ENCODE data around the gene CLN5. TPM values are rescaled to one million over a fixed set of nuclear protein-coding genes. Genes with fewer than 3 reads are reported as not detected.

The CLN5 gene
- total and polyA plus RNA-seq, 2 experiments from 2014 or later, result 6.5 to 9.5 TPM

DNA sequence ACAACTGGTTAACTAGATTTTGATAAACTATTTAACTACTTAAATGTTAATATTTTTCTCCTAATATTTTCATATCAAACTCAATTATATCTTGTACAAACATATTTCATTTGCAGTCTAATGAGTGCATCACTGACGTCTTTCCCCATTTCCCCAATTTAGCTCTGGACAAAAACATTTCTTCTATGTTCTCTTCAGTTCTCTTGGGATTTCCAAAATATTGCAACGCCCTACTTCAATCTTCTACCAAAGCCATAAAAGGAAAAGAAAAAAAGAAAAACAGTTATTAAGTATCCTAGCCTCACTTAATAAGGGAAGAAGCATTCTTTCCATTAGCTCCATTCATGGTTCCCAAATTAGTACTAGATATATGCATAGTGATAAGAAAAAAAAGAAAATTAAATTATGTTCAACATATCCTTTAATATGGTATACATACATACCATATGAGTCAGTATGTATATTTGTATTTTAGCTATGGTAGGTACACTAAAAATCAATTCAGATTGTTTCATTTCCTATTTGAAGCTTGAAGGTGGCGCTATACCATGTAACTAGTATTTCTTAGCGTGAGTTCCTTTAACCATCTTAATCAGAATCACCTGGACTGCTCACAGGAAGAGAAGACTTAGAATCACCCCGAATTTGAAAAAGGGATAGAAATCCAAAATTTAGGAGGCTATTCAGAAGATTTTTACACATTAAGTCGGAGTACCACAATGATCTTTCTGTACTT lies 25.2 kb downstream of the CLN5 start:
- Histone ChIP-seq H3K27ac (ENCODE audit: low read depth) (no peak overlapping the region), H4K20me1 (replicated peaks; ENCODE audit: insufficient read depth) (peaks cover 6% of the 10 kb centered on the region), H3K9me2 (ENCODE audit: insufficient read depth) (no peaks in the 10 kb centered on the region), H2AFZ (no peak overlapping the region), H3K27me3 (ENCODE audit: insufficient read depth) (no peaks in the 10 kb centered on the region), H3K36me3 (ENCODE audit: insufficient read depth) (peaks cover 29% of the 10 kb centered on the region), H3K4me3 (no peak overlapping the region), H3K4me1 (ENCODE audit: insufficient read depth) (no peaks in the 10 kb centered on the region), H3K4me2 (no peak overlapping the region), H3F3A (replicated peaks; ENCODE audit: low read depth) (no peaks in the 10 kb centered on the region), H3K79me2 (replicated peaks; ENCODE audit: insufficient read depth) (peaks cover 62% of the 10 kb centered on the region)
- DNase-seq (ENCODE audit: low spot score) (peak; percentile 29), ATAC-seq (no peak)
- Mint-ChIP-seq H3K27ac (no peak overlapping the region), H3K9me3 (no peaks in the 10 kb centered on the region), H3K4me1 (no peaks in the 10 kb centered on the region), H3K36me3 (ENCODE audit: low read depth) (peaks cover 38% of the 10 kb centered on the region), H3K4me3 (no peak overlapping the region), H3K27me3 (ENCODE audit: insufficient read depth, low read depth, poor library complexity) (no peaks in the 10 kb centered on the region)
- TF ChIP-seq, protein P1, sequence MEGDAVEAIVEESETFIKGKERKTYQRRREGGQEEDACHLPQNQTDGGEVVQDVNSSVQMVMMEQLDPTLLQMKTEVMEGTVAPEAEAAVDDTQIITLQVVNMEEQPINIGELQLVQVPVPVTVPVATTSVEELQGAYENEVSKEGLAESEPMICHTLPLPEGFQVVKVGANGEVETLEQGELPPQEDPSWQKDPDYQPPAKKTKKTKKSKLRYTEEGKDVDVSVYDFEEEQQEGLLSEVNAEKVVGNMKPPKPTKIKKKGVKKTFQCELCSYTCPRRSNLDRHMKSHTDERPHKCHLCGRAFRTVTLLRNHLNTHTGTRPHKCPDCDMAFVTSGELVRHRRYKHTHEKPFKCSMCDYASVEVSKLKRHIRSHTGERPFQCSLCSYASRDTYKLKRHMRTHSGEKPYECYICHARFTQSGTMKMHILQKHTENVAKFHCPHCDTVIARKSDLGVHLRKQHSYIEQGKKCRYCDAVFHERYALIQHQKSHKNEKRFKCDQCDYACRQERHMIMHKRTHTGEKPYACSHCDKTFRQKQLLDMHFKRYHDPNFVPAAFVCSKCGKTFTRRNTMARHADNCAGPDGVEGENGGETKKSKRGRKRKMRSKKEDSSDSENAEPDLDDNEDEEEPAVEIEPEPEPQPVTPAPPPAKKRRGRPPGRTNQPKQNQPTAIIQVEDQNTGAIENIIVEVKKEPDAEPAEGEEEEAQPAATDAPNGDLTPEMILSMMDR (conservative IDR thresholded peaks at IDR 0.05; ENCODE audit: low read depth in 2 of 2), result peak in 1 of 2 experiments; percentile 53; a peak in 3 of 4 replicates
- TF ChIP-seq, protein P2, sequence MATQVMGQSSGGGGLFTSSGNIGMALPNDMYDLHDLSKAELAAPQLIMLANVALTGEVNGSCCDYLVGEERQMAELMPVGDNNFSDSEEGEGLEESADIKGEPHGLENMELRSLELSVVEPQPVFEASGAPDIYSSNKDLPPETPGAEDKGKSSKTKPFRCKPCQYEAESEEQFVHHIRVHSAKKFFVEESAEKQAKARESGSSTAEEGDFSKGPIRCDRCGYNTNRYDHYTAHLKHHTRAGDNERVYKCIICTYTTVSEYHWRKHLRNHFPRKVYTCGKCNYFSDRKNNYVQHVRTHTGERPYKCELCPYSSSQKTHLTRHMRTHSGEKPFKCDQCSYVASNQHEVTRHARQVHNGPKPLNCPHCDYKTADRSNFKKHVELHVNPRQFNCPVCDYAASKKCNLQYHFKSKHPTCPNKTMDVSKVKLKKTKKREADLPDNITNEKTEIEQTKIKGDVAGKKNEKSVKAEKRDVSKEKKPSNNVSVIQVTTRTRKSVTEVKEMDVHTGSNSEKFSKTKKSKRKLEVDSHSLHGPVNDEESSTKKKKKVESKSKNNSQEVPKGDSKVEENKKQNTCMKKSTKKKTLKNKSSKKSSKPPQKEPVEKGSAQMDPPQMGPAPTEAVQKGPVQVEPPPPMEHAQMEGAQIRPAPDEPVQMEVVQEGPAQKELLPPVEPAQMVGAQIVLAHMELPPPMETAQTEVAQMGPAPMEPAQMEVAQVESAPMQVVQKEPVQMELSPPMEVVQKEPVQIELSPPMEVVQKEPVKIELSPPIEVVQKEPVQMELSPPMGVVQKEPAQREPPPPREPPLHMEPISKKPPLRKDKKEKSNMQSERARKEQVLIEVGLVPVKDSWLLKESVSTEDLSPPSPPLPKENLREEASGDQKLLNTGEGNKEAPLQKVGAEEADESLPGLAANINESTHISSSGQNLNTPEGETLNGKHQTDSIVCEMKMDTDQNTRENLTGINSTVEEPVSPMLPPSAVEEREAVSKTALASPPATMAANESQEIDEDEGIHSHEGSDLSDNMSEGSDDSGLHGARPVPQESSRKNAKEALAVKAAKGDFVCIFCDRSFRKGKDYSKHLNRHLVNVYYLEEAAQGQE (IDR thresholded peaks at IDR 0.05; ENCODE audit: unreplicated experiment), result no peak

DNA sequence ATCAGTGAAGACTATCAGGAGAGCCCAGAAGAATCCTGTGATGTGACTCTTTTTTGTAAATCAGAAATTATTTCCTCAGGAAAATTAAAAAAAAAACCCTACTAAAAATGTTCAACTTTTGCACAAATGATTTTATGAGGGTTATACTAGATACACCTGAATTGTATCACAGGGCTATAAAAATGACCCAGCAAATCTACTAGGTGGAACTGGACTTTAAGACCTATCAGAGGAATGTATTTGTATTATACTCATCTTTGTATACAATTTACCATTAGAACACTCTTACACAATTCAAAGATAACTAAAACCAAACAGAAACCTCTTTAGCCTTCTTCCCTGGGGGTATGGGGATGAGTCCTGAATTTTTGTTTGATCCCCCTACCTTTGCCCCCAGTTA lies 27.9 kb downstream of the CLN5 start:
- H3K4me3 ChIP-seq, result no peak overlapping the region
- 0 out of 2 replicates have a peak, but pooled peaks cover 5% of the 10 kb centered on the region for H3K4me1 ChIP-seq (ENCODE audit: insufficient read depth)
- H2AFZ ChIP-seq, result no peak overlapping the region
- H3K4me2 ChIP-seq, result no peak overlapping the region
- H3K9me2 ChIP-seq (ENCODE audit: insufficient read depth), result no peaks in the 10 kb centered on the region
- DNase-seq (ENCODE audit: low spot score) (no peak), ATAC-seq (no peak)
- peaks cover 19% of the 10 kb centered on the region for H3K36me3 Mint-ChIP-seq (ENCODE audit: low read depth)
- no peak overlapping the region for H3K27ac ChIP-seq (ENCODE audit: low read depth)
- H3K4me3 Mint-ChIP-seq, result no peak overlapping the region
- peaks cover 8% of the 10 kb centered on the region; the same call in 2 of the 3 replicates for H3K4me1 Mint-ChIP-seq
- H3F3A ChIP-seq (replicated peaks; ENCODE audit: low read depth), result no peaks in the 10 kb centered on the region
- peaks cover 17% of the 10 kb centered on the region for H3K36me3 ChIP-seq (ENCODE audit: insufficient read depth)
- H3K9me3 Mint-ChIP-seq, result no peaks in the 10 kb centered on the region
- H4K20me1 ChIP-seq (replicated peaks; ENCODE audit: insufficient read depth), result peaks cover 10% of the 10 kb centered on the region
- H3K27ac Mint-ChIP-seq, result no peak overlapping the region
- no peaks in the 10 kb centered on the region for H3K27me3 ChIP-seq (ENCODE audit: insufficient read depth)
- peaks cover 78% of the 10 kb centered on the region for H3K79me2 ChIP-seq (replicated peaks; ENCODE audit: insufficient read depth)
- no peaks in the 10 kb centered on the region for H3K27me3 Mint-ChIP-seq (ENCODE audit: insufficient read depth, low read depth, poor library complexity)
- TF ChIP-seq, protein P2 (IDR thresholded peaks at IDR 0.05; ENCODE audit: unreplicated experiment), result no peak
- TF ChIP-seq, protein P1 (conservative IDR thresholded peaks at IDR 0.05; ENCODE audit: low read depth in 2 of 2), result no peak
- TF ChIP-seq NANOG (IDR thresholded peaks at IDR 0.05; ENCODE audit: borderline replicate concordance) (no peak), ZNF114 (CRISPR knock-in tag; IDR thresholded peaks at IDR 0.05) (no peak), ZNF331 (CRISPR knock-in tag; IDR thresholded peaks at IDR 0.05; ENCODE audit: low read depth) (no peak)

Measured in GM23338 (cell line).